Measurements from ENCODE around the gene MYLK4. TPM values are rescaled to one million over a fixed set of nuclear protein-coding genes. Genes with fewer than 3 reads are reported as not detected.
A peak's percentile ranks its signal among the peaks of the same experiment; 100 is the strongest.

The MYLK4 gene
- total RNA-seq, 1 experiment from 2014 or later: 0.26 TPM

DNA sequence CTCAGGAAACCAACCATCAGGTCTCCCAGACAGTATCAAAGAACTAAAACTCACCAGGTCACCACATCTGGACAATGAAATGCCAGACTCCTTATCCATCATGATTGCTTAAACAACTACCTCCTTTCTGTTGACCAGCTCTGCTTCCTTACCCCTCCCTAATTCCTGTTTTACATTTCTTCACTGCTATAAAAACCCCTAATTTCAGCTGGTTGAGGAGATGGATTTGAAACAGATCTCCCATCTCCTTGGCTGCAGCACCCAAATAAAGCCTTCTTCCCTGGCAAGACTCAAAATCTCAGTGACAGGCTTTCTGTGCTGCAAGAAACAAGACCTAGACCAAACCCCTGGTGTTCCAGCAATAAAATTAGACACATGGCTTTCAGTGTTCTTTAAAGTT lies 40.3 kb downstream of the MYLK4 start:
- DNase-seq (ENCODE audit: low read depth in 1 of 2, low spot score in 2 of 2): no peak
- H3K4me3 ChIP-seq: no peak overlapping the region
- H3K27ac ChIP-seq: no peak overlapping the region
- no peaks in the 10 kb centered on the region for H3K27me3 ChIP-seq (replicated peaks)
- H3K9me3 ChIP-seq (replicated peaks): 0 out of 2 replicates have a peak, but pooled peaks cover 4% of the 10 kb centered on the region
- no peaks in the 10 kb centered on the region for H3K36me3 ChIP-seq
- H3K4me1 ChIP-seq (replicated peaks): peaks cover 20% of the 10 kb centered on the region

GRCh38 chr6:2708456-2708855 lies 42.3 kb downstream of the MYLK4 start:
- Histone ChIP-seq H3K4me1 (replicated peaks) (peaks cover 2% of the 10 kb centered on the region), H3K27me3 (replicated peaks) (no peaks in the 10 kb centered on the region), H3K9me3 (replicated peaks) (0 out of 2 replicates have a peak, but pooled peaks cover 4% of the 10 kb centered on the region), H3K36me3 (no peaks in the 10 kb centered on the region), H3K27ac (no peak overlapping the region), H3K4me3 (no peak overlapping the region)
- DNase-seq (ENCODE audit: low read depth in 1 of 2, low spot score in 2 of 2): no peak

GRCh38 chr6:2706558-2706957 lies 44.2 kb downstream of the MYLK4 start:
- Histone ChIP-seq H3K4me3 (no peak overlapping the region), H3K27ac (no peak overlapping the region), H3K36me3 (no peaks in the 10 kb centered on the region), H3K27me3 (replicated peaks) (no peaks in the 10 kb centered on the region), H3K9me3 (replicated peaks) (0 out of 2 replicates have a peak, but pooled peaks cover 4% of the 10 kb centered on the region), H3K4me1 (replicated peaks) (no peaks in the 10 kb centered on the region)
- no peak for DNase-seq (ENCODE audit: low read depth in 1 of 2, low spot score in 2 of 2)

DNA sequence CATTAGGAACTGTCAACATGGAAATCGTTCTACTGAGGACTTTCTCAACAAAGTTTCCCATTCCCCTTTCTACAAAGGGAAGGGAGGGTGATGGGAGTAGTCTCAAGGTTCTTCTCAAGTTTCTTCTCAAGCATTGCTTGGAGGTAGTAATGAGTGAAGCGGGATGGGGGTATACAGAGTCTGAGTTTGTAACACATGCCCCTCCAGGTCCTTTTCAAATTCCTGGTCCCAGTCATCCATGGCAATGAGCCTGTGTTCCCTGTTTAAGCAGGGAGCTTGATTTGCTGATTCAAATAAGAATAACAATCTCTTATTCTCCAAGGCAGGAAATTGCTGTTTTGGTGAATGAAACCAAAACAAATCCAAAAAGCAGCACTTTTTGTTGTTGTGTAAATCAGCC lies 45.5 kb downstream of the MYLK4 start:
- H3K9me3 ChIP-seq (replicated peaks): no peaks in the 10 kb centered on the region
- H3K36me3 ChIP-seq: no peaks in the 10 kb centered on the region
- H3K27me3 ChIP-seq (replicated peaks): no peaks in the 10 kb centered on the region
- no peak overlapping the region for H3K27ac ChIP-seq
- no peak for DNase-seq (ENCODE audit: low read depth in 1 of 2, low spot score in 2 of 2)
- no peak overlapping the region for H3K4me3 ChIP-seq
- no peaks in the 10 kb centered on the region for H3K4me1 ChIP-seq (replicated peaks)

GRCh38 chr6:2697291-2697690 lies 53.4 kb downstream of the MYLK4 start:
- H3K27me3 ChIP-seq (replicated peaks): no peaks in the 10 kb centered on the region
- no peaks in the 10 kb centered on the region for H3K36me3 ChIP-seq
- no peak for DNase-seq (ENCODE audit: low read depth in 1 of 2, low spot score in 2 of 2)

GRCh38 chr6:2695454-2696095 lies 55.1 kb downstream of the MYLK4 start:
- Histone ChIP-seq H3K27ac (no peak overlapping the region), H3K4me1 (replicated peaks) (no peaks in the 10 kb centered on the region), H3K4me3 (no peak overlapping the region), H3K9me3 (replicated peaks) (no peaks in the 10 kb centered on the region), H3K27me3 (replicated peaks) (no peaks in the 10 kb centered on the region), H3K36me3 (no peaks in the 10 kb centered on the region)
- DNase-seq (ENCODE audit: low read depth in 1 of 2, low spot score in 2 of 2): peak in 1 of 2 experiments; percentile 12

More at GRCh38 chr6:2697291-2697690, 53.4 kb downstream of the MYLK4 start:
- no peak overlapping the region for H3K4me3 ChIP-seq
- no peaks in the 10 kb centered on the region for H3K9me3 ChIP-seq (replicated peaks)
- H3K27ac ChIP-seq: no peak overlapping the region
- no peaks in the 10 kb centered on the region for H3K4me1 ChIP-seq (replicated peaks)

DNA sequence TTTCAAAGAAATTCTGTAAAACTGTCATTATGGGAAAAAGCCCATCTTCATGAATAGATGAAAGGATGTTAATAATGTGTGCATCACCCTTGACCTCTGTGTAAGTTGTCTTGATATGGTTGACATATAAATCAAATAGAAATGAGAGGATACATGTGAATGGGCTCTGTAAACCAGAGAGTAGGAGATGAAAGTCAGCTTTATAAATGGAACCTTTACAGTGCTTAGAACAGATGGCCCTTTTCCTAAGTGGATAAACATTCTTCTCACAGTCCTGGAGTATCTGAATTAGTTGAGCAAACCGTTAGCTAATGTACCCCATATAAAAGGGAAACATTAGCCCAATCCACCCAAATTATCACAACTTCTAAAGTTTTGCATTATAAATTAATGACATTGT lies 57.5 kb downstream of the MYLK4 start:
- H3K36me3 ChIP-seq: no peaks in the 10 kb centered on the region
- H3K27me3 ChIP-seq (replicated peaks): no peaks in the 10 kb centered on the region
- H3K27ac ChIP-seq: no peak overlapping the region
- no peaks in the 10 kb centered on the region for H3K9me3 ChIP-seq (replicated peaks)
- peaks cover 7% of the 10 kb centered on the region for H3K4me1 ChIP-seq (replicated peaks)
- H3K4me3 ChIP-seq: no peak overlapping the region
- DNase-seq (ENCODE audit: low read depth in 1 of 2, low spot score in 2 of 2): no peak

DNA sequence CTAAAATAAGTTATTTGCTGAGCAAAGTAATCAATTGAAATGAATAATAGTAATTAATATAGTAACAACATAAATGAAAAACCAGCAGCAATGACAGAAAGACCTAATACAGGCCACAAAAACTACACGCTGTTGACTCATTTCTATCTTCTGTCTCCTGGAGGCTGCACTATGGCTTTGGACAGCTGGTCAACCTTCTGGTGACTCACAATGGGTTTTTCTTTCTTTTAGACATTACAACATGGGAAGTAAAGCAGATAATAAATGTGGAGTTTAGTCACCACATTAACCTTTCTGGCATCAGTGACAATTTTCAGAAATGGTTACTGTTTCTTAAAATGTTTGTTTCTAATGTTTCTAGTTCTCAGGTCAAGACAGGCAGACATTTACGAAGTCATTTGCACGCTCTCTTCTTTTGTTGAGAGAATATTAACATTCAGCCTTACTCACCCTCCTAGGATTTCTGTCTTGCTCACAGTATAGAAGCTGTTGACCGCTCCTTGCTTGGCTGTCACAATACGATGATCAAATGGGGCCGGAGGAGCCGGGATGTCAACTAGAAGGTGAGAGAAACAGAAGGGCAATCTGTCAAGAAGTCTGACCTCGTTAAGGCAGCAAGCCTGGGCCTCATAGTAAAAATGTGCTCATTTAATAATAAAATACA lies 62.2 kb downstream of the MYLK4 start:
- Histone ChIP-seq H3K27ac (peak overlapping the region; percentile 68), H3K4me1 (replicated peaks) (peaks cover 22% of the 10 kb centered on the region), H3K9me3 (replicated peaks) (no peaks in the 10 kb centered on the region), H3K36me3 (no peaks in the 10 kb centered on the region), H3K4me3 (no peak overlapping the region), H3K27me3 (replicated peaks) (no peaks in the 10 kb centered on the region)
- peak; percentile 60 to 77 for DNase-seq (ENCODE audit: low read depth in 1 of 2, low spot score in 2 of 2)

DNA sequence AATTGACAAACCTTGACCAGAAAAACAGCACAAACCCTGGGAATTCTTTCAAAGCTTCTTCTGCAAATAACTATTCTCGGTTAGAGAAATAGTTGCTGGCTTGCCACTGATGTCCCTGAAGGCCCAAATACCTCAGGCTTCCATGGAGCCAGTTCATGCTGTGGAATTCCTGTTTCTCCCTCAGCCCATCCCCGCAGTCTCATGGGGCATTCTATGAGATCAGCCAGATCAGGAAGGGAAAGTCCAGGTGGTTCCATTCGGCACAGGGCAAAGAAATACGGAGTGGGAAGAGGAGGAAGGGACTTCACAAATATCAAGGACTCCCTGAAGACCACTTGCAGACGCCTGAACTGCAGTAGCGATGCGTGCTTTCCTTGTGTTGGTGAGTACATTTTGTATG lies 63.3 kb downstream of the MYLK4 start:
- Histone ChIP-seq H3K9me3 (replicated peaks) (no peaks in the 10 kb centered on the region), H3K27me3 (replicated peaks) (no peaks in the 10 kb centered on the region), H3K4me3 (no peak overlapping the region), H3K4me1 (replicated peaks) (peaks cover 22% of the 10 kb centered on the region), H3K36me3 (no peaks in the 10 kb centered on the region), H3K27ac (no peak overlapping the region)
- DNase-seq (ENCODE audit: low read depth in 1 of 2, low spot score in 2 of 2): no peak

GRCh38 chr6:2686515-2686914 lies 64.2 kb downstream of the MYLK4 start:
- no peak overlapping the region for H3K4me3 ChIP-seq
- no peak overlapping the region for H3K27ac ChIP-seq
- H3K9me3 ChIP-seq (replicated peaks): no peaks in the 10 kb centered on the region
- peaks cover 22% of the 10 kb centered on the region for H3K4me1 ChIP-seq (replicated peaks)
- H3K36me3 ChIP-seq: no peaks in the 10 kb centered on the region
- DNase-seq (ENCODE audit: low read depth in 1 of 2, low spot score in 2 of 2): no peak
- no peaks in the 10 kb centered on the region for H3K27me3 ChIP-seq (replicated peaks)

- no peaks in the 10 kb centered on the region for H3K9me3 ChIP-seq (replicated peaks)
- peaks cover 22% of the 10 kb centered on the region for H3K4me1 ChIP-seq (replicated peaks)
- no peak for DNase-seq (ENCODE audit: low read depth in 1 of 2, low spot score in 2 of 2)
- H3K27me3 ChIP-seq (replicated peaks): no peaks in the 10 kb centered on the region
- peak overlapping the region; percentile 67 for H3K27ac ChIP-seq
- no peak overlapping the region for H3K4me3 ChIP-seq
- H3K36me3 ChIP-seq: no peaks in the 10 kb centered on the region
These were observed 65.7 kb downstream of the MYLK4 start for GRCh38 chr6:2684766-2685754.

- peak; percentile 43 to 83 for DNase-seq (ENCODE audit: low read depth in 1 of 2, low spot score in 2 of 2)
These were observed 66.5 kb downstream of the MYLK4 start for GRCh38 chr6:2684103-2684749.

GRCh38 chr6:2680264-2680922 lies 70.3 kb downstream of the MYLK4 start:
- peaks cover 12% of the 10 kb centered on the region for H3K4me1 ChIP-seq (replicated peaks)
- no peaks in the 10 kb centered on the region for H3K9me3 ChIP-seq (replicated peaks)
- no peak for DNase-seq (ENCODE audit: low read depth in 1 of 2, low spot score in 2 of 2)
- H3K27ac ChIP-seq: no peak overlapping the region
- H3K27me3 ChIP-seq (replicated peaks): no peaks in the 10 kb centered on the region
- H3K36me3 ChIP-seq: no peaks in the 10 kb centered on the region
- no peak overlapping the region for H3K4me3 ChIP-seq

More at GRCh38 chr6:2684103-2684749, 66.5 kb downstream of the MYLK4 start:
- Histone ChIP-seq H3K36me3 (no peaks in the 10 kb centered on the region), H3K4me1 (replicated peaks) (peaks cover 22% of the 10 kb centered on the region), H3K27ac (peak overlapping the region; percentile 67), H3K9me3 (replicated peaks) (no peaks in the 10 kb centered on the region), H3K4me3 (no peak overlapping the region), H3K27me3 (replicated peaks) (no peaks in the 10 kb centered on the region)
